NCI-H526 treated with DMSO at 0.1 percent for 48 hours (cell line): Measurements from ENCODE around the gene CDC42EP4.

ENCODE experiments used
- DNase-seq: peaks from one replicate; lab custom pipeline; 2025; lab: John Stamatoyannopoulos, UW

Gene CDC42EP4, protein sequence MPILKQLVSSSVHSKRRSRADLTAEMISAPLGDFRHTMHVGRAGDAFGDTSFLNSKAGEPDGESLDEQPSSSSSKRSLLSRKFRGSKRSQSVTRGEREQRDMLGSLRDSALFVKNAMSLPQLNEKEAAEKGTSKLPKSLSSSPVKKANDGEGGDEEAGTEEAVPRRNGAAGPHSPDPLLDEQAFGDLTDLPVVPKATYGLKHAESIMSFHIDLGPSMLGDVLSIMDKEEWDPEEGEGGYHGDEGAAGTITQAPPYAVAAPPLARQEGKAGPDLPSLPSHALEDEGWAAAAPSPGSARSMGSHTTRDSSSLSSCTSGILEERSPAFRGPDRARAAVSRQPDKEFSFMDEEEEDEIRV

DNA sequence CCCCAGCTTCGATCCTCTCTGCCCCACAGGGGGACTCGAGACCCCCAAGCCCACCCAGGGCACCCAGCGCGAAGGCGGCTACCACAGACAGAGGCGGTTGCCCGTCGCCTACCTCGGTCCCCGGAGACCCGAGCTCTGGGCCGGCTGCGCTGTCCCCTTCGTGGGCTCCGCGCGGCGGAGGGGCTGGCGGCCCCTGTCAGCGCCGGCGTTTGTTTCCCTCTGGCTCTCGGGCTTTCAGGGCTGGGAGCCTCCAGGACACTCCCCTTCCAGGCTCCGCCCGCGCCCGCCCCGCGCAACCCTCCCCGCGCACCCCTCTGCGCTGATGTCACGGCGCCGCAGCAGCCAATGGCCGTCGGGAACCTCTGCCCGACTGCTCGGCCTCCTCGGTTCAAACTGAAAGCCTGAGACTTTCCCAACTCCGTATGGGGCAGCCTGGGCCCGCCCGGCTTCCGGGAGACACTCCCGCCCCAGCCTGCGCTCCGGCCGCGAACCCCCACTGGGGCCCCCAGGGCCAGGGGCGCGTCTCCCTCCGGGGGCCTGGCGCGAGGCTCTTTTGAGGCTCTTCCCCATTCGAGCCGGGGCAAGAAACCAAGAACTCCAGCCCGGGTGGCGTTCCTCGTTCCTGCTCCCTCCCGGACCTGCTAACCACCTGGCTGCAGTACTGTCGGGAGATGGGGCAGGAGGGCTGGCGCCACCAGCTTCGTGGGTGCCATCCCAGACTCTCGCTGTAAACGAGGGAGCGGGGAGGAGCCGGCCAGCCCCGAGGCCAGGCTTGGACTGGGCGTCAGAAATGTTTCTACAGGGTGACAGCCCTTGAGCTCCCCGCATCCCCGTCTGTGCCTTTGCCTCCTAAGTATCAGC lies at the start of gene CDC42EP4:
TSS of gene CDC42EP4 (minus strand) at position 221 of the 861 bp plus-strand sequence. CDS start 25,501 bp downstream, outside the sequence.
- peak; percentile 87 for DNase-seq

DNA sequence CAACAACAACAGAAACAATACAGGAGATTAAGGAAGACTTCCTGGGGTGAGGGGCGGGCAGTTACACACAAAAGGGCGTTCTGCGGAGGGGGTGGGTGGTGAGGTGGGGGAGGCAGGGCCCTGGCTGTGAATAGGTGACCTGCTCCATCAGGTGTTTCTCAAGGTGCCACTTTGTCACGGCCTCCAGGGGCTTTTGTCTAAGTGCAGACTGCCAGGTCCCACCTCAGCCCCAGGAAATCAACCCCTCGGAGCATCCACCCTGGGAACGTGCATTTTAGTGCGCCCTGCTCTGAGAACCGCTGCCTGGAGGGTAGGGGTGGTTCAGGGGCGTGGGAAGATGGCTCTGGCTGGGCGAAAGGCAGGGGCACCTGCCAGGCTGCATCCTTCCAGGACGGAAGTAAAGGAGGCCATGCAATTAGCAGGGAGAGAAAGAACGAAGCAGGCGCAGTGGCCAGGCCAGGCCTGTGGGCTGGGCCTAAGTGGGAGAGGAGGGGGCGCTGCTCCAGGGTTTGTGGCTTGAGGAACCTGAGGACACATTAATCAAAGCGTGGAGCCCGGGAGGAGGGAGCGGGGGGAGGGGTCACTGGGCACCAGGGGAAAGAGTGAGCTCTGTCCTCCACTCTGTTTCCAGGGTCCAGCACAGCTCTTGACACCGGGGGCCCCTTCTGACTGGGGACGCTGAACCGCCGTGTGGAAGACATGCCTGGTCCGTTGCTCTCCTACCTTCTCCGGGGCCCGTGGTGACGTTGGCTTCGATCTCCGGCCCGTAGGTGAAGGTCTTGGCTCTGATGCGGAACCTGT lies 49.4 kb upstream of the CDC42EP4 start:
- no peak for DNase-seq

DNA sequence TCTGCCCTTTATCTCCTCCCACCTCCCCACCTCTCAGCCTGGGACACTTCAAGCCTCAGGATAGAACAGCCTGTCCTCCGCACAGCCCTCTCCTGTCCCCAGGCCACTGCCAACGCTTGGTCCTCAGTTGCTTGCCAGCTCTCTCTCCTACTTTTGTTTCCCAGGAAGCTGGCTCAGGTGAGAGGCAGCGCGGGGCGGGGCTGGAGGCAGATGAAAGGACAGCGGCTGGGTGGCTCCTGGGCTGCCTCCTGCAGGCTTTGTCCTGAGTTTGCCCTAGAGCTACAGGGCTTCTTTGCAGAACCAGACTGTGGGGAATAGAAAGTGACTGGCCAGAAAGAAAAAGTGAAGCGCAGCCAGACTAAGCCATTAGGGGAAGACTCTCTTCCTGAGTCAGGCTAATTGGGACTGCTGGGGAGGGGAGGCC lies 48.2 kb upstream of the CDC42EP4 start:
- DNase-seq: peak; percentile 56

DNA sequence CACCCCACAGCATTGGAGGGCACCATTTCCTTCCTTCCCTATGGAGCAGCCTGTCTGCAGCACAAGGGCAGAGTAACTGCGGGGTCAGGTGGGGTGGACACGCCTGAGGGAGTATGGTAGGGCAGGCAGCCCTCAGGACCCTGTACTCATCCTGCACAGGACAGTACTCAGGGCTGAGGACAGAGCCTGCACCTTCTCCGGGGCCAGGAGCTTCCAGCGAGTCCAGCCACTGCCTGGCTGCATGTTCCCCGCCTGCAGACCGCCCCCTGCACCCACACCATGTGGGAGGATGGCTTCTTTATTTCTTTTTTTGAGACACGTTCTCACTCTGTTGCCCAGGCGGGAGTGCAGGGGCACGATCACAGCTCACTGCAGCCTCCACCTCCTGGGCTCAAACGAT lies 47.6 kb upstream of the CDC42EP4 start:
- DNase-seq: no peak

DNA sequence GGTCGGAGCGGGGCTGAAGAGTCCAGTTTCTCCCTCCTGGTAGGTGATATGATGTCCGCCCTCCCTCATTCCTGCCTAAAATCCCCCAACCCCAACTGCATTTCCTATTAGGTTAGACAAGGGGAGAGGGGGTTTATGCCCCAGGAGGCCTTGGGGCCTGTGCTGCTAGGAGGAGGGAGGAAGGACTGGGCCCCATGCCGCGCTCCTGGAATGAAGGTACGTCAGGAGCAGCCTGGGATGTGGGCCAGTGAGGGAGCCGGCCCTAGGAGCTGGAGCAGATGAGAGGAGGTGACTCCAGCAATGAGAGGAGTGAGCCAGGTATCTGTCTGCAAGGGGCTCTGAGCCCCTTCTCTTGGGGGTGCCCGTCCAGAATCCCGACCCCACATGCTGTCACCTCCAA lies 46.9 kb upstream of the CDC42EP4 start:
- no peak for DNase-seq

DNA sequence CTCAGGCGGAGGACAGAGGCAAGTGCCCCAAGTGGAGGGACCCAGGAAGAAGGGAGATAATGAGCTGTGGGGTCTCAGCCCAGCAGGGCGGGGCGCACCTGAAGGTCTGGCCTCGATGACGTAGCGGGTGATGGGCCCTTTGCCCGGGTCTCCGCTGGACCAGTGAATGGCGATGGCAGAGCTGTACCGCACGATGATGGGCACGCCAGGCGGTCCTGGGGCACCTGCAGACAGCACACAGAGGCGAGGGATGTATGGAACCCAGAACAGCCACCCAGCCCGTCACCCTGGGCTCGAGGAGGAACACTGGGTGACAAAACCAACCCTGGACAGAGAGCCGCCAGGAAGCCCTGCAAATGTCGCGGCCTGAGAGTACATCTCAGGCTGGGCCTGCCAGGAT lies 46.2 kb upstream of the CDC42EP4 start:
- DNase-seq: no peak

DNA sequence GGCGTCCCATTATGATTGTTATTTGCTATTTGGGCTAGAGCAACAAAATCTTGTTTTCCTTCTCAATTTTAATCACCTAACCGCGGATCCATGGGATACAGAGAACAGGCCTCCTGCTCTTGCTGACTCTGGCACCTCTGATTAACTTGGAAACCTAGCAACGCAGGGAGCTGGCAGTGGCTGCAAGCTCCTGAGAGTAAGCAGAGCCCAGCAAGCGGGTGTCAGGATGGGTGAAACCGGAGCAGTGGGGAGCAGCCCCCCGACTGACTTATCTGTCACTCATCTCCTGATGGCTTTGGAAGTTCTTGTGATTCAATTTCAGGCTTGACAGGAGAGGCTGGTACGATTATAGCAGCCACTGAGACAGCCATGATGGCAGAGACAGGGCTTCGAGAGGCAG lies 45.5 kb upstream of the CDC42EP4 start:
- DNase-seq: no peak

DNA sequence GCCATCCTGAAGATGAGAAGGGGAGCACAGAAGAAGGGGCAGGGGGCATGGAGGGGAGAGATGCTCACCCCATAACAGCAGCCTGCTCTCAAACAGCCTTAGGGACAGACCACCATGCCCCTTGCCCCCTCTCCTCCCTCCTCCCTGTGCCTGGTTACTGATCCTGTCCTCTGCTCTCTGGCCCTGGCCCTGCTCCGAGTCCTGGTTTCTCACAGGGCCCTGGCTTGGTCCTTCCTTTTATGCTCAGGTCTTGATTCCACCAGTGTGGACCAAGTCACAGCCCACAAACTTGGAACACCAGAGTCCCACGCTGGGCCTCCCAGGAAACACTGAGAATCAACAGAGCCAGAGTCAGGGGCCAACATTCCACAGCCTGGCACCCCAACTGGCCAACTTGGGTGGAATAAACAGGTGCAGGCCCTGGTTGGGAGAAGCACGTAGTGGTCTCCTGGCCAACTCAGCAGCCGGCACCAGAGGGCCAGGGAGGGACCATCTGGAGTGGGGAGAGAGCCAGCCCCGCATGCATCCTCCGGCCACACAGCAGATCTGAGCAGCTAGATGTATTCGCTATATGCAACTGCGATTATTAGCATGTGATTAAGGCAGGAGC lies 44.9 kb upstream of the CDC42EP4 start:
- no peak for DNase-seq

DNA sequence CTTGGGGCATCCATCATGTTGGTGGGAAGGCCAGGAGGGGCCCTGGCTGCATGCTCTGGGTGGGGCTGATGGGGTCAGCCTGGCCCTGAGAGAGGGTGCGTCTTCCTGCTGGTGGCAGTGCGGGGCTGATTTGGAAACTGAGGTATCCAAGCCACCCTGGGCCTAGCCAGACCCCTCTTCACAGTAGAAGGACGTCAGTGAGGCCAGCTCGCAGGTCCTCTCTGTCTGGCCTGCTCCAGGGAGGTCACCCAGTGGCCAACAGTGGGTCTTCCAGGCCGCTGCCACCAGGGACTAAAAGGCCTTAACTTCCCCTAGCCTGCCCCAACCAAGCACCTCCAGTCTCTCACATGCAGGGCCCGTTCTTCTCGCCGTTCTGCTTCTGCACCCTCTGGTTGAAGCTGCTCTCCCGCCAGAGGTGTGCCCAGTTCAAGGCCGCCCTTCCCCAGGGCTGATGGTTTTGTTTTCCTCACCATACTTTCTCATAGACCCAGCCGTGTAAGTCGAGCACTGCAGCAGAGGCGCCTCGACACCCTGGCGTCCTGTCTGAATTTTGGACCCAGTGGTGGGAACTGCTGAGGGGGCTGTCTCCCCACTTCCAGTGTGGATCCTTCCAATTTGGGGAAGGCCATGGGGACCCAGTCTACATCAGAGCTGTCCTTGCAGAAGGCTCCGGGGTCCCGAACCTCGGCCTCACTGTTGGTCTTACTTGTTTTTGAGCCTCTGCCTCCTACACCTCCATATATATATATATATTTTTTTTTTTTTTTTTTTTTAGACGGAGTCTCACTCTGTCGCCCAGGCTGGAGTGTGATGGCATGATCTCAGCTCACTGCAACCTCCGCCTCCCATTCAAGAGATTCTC lies 42.9 kb upstream of the CDC42EP4 start:
- no peak for DNase-seq

DNA sequence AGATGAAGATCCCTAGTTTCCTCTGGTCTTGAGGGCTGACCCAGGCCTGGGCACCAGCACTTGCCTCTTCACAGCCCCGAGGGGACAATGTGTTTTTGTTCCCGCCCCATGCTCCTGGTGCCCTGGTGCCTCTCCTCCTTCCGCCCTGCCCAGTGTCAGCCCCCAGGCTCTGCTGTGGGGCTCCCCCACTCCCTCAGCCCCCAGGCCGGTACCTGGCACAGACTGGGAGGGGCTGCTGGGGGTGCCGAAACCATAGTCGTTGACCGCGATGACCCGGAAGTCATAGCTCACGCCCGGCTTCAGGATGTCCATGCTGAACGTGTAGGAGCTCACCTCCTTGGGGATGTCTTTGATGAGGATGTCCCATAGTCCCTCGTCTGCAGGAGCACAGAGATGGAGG lies 40.5 kb upstream of the CDC42EP4 start:
- DNase-seq: no peak

DNA sequence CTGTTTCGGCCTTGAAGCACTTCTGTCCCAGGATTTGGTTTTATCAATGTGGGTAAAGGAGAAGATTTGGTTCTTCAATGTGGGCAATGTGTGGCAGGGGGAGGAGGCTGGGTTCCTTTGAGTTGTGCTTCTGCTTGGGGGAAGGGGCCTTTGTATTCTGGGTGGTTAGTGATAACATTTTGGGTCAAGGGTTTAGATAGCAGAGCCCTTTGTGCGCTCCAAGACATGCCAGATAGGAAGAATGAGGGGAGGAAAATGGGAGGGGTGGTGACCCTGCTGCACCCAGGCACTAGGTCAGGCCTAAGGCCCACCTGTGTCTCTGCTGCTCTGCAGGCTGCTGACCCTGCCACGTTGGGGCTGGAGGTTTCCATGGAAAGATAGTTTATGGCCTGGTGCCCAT lies 40.0 kb upstream of the CDC42EP4 start:
- DNase-seq: no peak

DNA sequence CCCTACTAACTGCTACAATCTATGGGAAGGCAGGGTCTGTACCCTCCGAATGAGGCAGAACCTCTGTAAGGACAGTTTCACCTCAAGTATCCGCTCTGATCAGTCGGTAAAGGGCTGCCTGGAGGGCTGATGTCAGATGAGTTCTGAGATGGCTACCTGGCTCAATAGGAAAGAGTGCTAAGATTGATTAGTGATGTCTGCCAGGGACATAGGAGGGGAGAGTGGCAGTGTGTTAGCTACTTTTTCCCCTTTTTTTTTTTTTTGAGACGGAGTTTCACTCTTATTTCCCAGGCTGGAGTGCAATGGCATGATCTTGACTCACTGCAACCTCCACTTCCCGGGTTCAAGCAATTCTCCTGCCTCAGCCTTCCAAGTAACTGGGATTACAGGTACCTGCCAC lies 39.1 kb upstream of the CDC42EP4 start:
- no peak for DNase-seq

DNA sequence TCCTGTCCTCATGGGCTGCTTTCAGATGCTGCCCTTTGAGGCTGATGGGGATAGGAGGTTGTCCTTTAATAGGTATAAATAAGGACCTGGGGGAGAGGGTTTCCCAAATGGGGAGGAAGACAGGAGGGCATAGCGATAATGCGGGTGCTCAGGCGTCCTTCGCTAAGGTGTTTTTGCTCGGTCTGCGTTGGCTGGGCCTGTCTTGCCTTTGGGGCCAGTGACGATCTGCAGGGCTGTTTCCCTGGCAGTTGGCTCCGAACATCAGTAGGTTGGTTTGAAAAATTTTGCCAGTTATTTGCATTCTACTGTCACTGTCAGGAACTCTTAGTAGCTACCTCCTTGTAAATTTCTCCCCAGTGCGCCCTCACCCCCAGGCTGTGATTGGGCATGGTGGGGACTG lies 37.8 kb upstream of the CDC42EP4 start:
- DNase-seq: no peak

DNA sequence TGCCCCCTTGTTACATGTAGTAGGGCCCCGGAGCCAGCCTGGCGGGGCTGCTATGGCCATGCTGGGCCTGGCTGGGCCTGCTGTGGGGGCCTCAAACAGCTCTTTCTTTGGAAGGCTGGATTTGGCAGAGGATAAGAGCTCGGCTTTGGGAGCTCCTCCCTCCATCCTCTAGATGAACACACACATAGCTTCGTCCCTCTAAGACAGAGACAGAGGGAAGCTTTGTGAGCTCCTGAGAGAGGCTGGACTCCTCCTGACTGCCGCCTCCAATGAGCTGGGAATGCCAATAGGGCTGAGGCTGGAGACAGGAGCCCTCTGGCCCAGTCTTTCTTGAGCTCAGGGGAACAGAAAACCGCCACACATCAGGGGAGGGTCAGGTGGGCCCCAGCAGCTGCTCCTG lies 37.3 kb upstream of the CDC42EP4 start:
- DNase-seq: no peak

DNA sequence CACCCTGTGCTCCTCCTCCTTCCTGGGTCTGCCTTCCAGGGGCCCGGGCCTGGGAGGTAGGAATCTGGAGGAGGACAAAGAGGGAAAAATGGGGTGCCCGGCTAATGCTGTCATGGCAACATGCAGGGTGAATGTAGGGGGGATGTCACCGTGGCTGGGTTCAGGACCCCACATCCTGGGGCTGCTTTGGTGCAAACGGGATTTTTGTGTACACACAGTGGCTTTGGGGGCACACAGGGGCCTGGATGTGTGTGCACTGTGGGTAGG lies 37.0 kb upstream of the CDC42EP4 start:
- DNase-seq: no peak

DNA sequence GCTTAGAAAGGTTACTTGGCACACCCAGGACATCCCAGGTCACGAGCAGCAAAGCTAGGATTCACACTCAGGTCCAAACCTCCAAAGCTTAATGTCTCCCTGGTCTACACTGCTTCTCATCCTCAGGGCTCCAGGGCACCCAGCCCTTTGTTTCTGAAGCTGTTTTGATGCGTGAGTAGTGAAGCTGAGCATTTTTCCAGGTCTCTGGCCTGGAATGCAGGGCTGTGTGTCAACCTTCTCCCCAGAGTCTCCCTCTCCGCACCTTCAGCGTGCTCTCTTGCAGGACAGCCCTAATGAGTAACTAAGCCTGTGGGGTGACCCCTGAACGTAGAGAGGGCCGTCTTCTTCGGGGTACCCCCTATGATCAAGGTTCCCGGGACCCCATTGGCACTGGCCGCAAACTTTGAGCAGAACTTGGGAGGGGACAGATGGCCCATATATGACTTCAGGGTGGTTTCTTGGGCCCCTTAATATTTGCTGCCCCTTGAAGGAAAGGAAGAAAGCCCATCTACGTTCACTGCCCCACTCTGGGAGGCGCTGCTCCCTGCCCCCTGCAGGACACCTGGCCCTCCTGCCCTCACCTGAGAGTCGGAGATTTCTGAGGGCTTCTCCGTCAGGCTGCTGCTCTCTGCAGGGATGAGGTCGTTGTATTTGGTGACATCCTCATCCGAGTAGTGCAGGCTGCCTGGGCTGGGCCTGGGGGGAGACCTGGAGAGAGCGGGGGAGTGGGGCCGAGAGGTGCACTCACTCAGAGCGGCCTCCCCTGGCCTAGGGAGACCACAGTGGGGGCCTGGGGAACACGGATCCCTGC lies 36.4 kb upstream of the CDC42EP4 start:
- DNase-seq: no peak

DNA sequence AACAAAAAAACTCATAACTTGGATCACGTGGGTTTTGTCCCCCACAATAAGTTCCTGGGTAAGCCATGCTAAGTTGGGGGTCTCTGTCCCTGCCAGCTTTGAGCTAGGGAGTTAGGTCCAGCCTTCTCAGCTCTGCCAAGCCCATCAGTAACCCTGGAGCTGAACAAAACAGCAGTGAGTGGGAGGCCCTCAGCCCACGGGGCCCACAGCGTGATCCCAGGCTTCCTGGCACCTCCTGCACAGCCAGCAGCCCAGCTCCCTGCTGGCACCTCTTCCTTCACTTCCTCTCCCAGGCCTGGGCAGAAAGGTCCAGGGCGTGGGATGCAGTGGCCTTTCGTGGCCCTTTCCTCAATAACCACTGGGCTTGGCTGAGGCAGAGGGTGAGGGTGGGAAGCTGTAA lies 35.5 kb upstream of the CDC42EP4 start:
- no peak for DNase-seq

DNA sequence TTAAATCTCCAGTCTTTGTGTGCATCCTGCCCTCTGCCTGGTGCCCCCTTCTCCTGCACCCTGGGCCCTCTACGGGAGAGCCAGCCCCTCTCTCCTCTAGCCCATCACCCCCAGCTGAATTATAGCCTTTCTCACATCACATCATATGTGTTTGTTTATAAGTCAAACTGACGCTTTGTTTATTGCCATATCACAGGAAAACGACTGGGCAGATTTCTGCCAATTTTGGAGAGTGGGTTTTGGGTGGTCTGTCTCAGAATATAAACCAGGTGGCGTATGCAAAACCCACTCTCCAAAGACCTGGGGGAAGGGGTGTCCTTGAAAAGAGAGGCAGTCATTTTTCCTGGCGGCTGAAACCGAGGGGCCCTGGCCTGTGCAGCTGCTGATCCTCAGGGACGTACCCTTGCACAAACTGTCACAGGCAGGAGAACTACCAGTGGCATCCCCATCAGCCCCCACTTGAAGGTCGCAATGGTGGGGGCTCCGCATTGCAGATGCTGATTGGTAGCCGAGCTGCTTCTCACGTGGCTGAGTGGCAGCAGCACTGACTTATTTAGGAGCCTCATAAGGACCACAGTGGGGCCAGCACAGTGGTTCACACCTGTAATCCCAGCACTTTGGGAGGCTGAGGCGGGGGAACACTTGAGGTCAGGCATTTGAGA lies 34.8 kb upstream of the CDC42EP4 start:
- DNase-seq: no peak

DNA sequence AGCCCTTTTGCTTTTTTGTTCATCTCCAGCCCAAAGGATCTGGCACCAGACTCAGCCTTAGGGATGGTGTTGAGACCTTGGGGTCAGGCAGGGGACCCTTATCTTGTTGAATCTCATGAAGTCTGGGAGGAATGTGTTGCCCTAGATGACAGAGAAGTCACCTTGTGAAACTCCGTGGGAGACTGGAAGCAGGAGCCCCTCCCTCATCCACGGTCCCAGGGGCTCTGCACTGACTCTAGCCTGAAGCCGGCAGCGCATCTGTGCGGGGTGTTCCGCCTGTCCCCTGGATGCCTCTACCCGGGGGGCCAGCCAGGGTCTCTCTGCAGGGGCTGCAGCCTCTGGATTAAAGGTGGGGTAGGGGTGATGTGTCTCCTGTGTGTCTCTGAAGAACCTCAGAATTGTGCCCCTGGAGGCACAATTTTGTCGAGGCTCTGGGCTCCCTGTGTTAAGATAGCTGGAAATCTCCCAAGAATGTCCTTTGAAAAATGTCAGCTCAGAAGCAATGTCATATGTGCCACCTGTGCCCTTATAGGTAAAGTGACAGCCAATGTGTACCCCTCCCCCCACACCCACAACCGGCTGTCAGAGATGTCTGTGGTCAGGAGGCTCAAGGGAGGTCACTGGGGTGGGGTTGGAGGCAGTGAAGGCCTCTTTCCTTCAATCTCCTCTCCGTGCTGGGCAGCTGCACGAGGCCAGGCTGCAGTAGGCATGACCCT lies 32.1 kb upstream of the CDC42EP4 start:
- DNase-seq: no peak
